Epithelial cell of proximal tubule (primary cell): ENCODE data around the gene OLFM4. TPM values are rescaled to one million over a fixed set of nuclear protein-coding genes. Genes with fewer than 3 reads are reported as not detected.

Experiments used
- DNase-seq: peaks from one replicate; pipeline ENCODE4 v3.0.0-alpha.2; 2011; ENCODE audit warnings: low read depth
- H3K4me3 ChIP-seq: 2 replicates; pipeline ENCODE4 v1.5.1; 2011; ENCODE audit warnings: low read depth, mild to moderate bottlenecking, low read length
- total RNA-seq: library from RNA; depleted of rRNA; stranded (reverse); fragments of >200 nt; gene quantifications from 2 replicates; pipeline ENCODE4 v1.2.3, GENCODE V29; 2015
- TF ChIP-seq, protein P1 (sequence below): conservative IDR thresholded peaks from 2 replicates; pipeline ENCODE4 v1.5.1; 2012; ENCODE audit warnings: low read depth, mild to moderate bottlenecking, low read length

Gene OLFM4, protein sequence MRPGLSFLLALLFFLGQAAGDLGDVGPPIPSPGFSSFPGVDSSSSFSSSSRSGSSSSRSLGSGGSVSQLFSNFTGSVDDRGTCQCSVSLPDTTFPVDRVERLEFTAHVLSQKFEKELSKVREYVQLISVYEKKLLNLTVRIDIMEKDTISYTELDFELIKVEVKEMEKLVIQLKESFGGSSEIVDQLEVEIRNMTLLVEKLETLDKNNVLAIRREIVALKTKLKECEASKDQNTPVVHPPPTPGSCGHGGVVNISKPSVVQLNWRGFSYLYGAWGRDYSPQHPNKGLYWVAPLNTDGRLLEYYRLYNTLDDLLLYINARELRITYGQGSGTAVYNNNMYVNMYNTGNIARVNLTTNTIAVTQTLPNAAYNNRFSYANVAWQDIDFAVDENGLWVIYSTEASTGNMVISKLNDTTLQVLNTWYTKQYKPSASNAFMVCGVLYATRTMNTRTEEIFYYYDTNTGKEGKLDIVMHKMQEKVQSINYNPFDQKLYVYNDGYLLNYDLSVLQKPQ
- total RNA-seq = 0.07 TPM in 1 of 2 replicates, not detected in the other

DNA sequence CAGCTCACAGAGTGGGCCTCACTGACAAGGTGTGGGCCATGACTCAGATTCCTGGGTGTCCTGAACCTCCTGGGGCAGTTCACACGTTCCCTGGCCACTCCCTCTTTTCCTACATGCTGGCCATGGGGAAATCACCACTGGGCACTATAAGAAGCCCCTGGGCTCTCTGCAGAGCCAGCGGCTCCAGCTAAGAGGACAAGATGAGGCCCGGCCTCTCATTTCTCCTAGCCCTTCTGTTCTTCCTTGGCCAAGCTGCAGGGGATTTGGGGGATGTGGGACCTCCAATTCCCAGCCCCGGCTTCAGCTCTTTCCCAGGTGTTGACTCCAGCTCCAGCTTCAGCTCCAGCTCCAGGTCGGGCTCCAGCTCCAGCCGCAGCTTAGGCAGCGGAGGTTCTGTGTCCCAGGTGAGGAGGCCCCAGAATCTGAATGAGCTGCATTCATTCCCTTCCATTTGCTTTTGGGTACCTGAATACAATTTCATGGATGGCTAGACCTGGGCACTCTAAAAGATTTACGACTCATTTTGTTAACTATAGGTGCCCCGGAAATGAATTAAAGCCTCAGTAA is at the start of gene OLFM4:
OLFM4 (plus strand) TSS at position 177 of the 567 bp plus-strand sequence; CDS start at position 201, 24 bp downstream.
- TF ChIP-seq, protein P1, sequence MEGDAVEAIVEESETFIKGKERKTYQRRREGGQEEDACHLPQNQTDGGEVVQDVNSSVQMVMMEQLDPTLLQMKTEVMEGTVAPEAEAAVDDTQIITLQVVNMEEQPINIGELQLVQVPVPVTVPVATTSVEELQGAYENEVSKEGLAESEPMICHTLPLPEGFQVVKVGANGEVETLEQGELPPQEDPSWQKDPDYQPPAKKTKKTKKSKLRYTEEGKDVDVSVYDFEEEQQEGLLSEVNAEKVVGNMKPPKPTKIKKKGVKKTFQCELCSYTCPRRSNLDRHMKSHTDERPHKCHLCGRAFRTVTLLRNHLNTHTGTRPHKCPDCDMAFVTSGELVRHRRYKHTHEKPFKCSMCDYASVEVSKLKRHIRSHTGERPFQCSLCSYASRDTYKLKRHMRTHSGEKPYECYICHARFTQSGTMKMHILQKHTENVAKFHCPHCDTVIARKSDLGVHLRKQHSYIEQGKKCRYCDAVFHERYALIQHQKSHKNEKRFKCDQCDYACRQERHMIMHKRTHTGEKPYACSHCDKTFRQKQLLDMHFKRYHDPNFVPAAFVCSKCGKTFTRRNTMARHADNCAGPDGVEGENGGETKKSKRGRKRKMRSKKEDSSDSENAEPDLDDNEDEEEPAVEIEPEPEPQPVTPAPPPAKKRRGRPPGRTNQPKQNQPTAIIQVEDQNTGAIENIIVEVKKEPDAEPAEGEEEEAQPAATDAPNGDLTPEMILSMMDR = no peak
- DNase-seq = no peak
- no peak within 1 kb of the TSS for H3K4me3 ChIP-seq

DNA sequence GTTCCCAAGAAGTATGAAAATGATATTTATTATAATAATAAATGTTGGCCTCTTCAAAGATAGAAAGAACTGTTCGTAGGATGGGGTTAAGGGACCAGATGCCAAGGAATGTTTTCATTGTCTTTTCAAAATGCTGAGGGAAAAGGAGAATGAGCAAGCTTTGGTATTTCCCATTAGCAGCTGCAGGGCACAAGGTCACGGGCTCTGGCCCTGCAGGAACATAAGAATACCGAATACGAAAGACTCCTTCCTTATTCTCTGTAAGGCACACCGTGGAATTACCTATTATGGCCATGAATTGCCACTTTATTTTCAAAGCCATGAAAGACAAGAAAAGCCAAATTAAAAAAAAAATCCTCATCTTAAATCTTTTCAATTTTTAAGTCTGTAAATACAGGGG is 49.6 kb upstream of the OLFM4 start:
- TF ChIP-seq, protein P1 = no peak

DNA sequence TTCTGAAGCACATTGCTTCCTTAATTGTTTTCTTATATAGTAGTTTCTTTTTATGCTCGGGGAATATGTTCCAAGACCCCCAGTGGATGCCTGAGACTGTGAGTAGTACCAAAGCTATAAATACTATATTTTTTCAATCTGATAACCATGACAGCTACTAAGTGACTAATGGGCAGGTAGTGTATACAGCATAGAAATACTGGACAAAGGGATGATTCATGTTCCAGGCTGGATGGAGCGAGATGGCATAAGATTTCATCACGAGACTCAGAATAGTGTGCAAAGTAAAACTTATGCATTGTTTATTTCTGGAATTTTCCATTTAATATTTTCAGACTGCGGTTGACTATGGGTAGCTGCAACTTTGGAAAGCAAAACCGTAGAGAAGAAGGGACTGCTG is 47.9 kb upstream of the OLFM4 start:
- TF ChIP-seq, protein P1 = no peak
- no peak for DNase-seq
- no peak overlapping the region for H3K4me3 ChIP-seq

More for the DNA sequence above, 49.6 kb upstream of the OLFM4 start:
- no peak for DNase-seq
- no peak overlapping the region for H3K4me3 ChIP-seq

DNA sequence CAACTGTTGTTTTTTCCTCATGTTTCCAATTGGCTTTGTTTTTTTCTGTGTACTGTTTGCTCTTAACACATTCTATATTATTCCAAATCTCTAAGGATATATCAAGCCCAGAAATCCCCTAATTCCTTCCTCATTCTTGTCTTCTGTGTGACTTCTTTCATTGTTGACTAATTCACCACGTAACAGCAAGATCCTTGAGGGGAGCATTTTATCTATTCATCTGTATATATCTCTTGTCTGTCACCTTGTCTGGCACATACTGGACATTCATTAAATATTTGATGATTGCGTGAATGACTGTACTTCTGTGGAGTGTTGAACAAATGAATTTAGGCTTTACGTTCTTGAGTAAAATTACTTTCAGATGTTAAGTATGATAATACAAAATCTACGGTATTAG is 44.8 kb upstream of the OLFM4 start:
- DNase-seq = no peak
- no peak overlapping the region for H3K4me3 ChIP-seq
- TF ChIP-seq, protein P1 = no peak

DNA sequence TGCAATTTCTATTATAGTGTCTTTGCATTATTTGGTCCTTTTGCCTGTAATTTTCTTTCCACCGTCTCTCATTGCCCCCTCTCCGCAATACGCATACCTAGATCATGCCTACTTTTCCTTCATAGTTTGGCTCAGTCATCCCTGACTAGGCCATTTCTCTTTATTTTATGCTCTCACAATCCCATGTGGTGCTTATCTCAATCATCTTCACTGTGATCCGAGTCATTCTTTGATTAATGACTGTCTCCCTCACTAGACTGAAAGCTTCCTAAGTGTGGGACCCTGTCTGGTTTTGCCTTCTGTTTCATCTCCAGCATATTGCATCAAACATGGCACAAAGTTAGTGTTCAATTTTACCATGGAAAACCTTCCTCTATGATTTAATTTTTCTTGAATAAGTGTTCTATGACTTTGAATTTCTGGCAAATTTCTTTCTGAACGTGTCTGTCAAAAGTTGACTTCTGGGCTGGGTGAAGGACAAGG is 43.7 kb upstream of the OLFM4 start:
- TF ChIP-seq, protein P1 = no peak
- no peak overlapping the region for H3K4me3 ChIP-seq
- DNase-seq = no peak

DNA sequence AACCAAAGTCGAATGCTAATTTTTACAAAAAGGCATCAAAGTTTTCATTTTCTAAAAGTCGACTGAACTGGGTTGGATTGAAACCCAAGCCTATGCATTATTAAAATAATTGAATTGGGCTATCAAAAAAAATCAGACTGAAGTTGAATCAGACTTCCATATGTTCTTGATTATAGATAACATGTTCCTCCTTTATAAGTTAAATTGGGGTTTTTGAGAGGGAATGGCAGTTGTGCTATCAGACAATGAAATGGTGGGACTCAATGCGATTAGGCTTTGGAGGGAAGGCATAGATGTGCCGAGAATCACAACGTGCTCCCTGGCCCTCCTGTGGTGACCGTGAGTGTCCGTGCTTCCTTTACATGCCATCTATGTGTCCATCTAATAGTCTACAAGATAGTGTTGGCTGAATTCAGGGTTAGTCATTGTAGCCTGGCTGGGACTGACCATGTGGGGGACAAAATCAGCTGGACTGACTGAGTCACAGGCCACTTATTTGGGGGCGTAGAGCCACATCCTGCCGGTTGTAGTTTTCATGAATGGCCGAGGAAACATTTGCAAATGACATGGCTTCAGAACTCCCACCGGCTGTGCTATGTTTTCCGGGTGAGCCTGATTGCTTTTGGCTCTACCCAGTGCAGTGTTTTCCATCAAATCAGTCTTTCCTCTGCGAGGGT is 37.1 kb upstream of the OLFM4 start:
- TF ChIP-seq, protein P1 = no peak

More for the DNA sequence above, 37.1 kb upstream of the OLFM4 start:
- H3K4me3 ChIP-seq = no peak overlapping the region
- no peak for DNase-seq
